Mucosa of gallbladder (tissue), 1 donor: ENCODE results near the gene DPP6. TPM values are rescaled to one million over a fixed set of nuclear protein-coding genes. Genes with fewer than 3 reads are reported as not detected.
A peak's percentile ranks its signal among the peaks of the same experiment; 100 is the strongest.

Experiments used
- DNase-seq: peaks from one replicate; pipeline ENCODE4 v3.0.0-alpha.2; 2020; ENCODE audit warnings: low spot score
- total RNA-seq: library from RNA; stranded (reverse); gene quantifications from one replicate; pipeline ENCODE4 v1.2.1, GENCODE V29; 2021
- donor health status: DM: no; HTN: no; CAD: no.

The DPP6 gene
- total RNA-seq, 1 donor from 2014 or later = 0.35 TPM

DNA sequence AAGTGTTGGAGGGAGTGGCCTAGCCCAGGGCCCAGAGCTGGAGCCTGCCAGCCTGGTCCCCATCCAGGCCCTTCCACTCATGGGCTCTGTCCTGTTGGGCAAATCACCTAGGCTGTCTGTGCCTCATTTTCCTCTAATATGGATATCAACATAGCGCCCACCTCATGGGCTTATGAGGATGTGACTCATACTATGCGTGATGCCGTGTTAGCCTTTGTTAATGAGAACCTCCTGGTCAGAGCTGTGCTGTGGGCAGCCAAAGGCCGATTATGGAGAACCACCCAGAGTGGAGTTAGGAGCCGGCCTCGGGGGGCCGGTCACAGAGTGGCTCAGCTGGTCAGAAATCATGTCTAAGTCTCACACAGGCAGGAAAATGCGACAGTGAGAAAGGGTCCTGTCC is 644.4 kb downstream of the DPP6 start:
- DNase-seq = no peak

DNA sequence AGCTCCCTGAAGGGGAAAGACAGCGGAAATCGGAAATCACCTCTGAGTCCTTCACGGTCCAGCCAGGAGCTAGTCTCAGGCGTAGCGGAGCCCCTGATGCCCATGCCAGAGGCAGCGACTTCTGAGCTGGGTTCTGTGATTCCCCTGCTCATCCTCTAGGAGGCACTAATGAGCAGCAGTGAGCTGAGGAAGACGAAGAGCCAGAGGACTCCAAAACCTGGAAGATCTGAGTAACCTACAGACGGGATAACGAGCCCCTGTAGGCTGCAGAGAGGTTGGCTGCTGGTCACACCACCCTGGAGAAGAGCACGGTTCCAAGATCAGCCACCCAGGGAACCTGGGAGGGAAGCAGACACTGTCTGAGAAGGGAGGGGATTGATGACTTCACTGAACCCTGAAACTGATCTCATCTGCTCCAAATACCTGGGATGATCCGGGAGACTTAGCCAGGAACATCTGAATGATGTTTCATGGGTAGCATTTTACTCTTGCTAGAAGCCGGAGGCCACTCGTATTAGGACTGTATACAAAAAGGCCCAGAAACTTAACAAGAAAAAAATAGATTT is 646.6 kb downstream of the DPP6 start:
- no peak for DNase-seq

DNA sequence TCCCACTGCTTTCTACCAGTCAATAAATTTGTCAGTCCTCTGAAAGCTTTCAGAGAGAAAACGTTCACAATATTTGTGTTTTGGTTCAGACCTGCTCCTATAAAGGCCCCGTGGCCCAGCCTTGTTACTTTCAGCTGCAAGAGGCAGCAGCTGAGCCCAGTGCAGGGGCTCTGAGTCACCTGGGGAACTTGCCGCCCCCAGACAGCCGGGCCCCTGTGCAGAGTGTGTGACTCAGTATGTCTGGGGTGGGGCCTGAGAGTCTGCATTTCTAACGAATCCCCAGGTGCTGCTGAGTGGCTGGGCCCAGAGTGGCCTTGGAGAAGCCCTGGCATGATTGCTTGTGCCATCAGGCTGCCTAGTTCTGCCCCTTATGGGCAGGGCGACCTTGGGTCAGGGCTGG is 647.2 kb downstream of the DPP6 start:
- no peak for DNase-seq

DNA sequence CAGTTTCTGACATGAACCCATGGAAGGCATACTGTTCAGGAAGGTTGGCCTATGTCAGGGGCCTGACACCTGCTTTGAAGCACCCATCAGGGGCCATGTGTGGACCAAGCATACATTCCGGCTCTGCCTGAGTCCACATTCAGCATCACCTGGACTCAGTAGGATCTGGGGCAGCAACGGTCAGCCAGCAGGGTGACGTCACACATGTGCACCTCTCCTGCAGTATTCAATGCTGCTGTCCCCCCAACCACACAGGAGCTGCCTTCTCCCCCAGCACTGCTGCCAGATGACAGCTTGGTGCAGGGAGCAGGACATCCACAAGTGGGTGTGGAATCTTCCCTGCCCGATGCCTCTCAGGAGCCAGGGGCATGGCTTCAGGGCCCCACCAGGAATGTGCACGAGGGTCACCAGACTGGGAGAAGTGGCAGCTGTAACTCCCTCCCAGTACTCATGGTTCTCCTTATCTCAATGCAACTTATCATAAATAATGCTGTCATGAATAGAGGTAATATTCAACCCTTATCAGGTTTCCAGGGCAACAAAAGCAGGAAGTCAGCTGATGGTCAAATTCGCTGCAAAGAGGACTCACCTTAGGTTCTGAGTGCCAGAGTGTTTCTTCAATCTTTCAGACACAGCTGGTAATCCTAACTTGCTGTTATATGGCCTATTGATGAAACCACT is 657.8 kb downstream of the DPP6 start:
- no peak for DNase-seq

DNA sequence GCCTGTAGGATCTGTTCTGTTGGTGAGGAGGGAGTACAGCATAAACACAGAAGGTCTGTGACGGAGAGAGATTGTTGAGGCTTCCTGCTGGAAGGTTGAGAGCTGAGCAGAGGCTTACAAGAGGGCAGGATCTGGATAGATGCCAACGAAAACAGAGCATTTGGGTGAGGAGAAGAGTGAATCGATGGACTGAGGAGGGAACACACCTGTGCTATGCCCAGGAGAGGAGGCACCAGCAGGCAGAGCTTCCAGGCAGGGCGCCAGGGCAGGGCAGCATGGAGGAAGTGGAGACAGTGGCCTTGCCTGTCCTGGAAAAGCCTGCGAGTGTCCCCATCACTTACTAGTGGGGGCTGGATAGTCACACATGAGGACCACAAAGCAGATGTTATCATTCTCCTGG is 667.8 kb downstream of the DPP6 start:
- DNase-seq = peak; percentile 25

DNA sequence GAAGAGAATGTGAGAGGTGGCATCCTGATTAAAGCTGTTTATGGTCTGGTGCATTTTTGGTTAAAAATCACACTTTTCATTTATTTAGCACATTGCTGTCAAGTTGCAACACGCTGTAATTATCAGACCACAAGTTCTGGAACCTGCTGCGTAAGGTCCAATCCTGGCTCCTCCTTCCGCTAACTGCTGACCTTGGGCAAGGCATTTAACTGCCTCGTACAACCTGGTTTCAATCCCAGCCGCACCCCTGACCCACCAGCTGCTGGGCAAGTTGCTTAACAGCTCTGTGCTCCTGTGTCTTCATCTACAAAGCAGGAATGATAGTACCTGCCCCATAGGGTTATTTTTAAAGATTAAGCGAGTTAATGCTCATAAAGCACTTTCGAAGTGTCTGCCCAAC is 668.9 kb downstream of the DPP6 start:
- no peak for DNase-seq

DNA sequence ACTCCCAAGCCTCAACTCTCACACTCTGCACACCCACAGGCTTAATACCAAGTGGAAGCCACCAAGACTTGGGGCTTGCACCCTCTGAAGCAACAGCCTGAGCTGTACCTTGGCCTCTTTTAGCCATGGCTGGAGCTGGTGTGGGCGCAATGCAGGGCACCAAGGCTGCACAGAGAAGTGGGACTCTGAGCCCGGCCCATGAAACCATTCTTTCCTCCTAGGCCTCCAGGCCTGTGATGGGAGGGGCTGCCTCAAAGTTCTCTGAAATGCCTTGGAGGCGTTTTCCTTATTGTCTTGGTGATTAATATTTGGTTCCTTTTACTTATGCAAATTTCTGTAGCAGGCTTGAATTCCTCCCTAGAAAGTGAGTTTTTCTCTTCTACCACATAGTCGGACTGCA is 674.2 kb downstream of the DPP6 start:
- no peak for DNase-seq

DNA sequence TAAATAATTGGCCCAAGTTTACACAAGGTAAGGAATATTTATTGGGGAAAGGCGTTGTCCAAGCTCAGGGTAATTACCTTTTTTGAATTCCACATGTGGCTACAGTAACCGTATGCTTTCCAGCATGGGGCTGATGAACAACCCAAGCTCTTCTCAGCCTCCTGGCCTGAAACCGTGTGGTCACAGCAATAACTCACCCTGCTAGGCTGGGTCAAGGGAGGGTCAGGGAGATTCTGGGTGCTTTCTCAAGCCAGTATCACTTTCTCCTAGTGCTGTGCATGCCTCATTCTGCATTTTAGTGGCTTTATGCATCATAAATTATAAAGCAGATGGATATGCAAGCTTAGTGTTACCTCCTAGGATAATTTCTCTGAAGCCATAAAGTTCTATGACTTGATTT is 676.9 kb downstream of the DPP6 start:
- DNase-seq = no peak

DNA sequence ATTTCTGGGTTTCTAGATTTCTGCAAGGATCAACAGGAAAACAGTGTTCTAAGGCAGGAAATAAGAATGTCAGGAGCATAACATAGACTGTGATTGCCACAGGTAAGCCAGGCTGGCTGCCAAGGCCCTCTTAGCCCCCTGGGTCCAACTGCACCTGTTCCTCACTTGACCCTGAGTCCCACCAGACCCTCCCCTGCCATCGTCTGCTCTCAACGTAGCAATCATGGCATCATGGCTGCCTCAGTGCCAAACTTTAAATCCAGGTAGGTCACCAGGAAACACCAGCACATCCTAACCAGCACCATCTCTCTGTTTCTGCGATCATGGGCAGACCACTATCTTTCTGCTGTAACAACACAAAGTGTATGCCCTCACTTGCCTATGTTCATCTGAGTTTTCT is 683.6 kb downstream of the DPP6 start:
- DNase-seq = no peak

DNA sequence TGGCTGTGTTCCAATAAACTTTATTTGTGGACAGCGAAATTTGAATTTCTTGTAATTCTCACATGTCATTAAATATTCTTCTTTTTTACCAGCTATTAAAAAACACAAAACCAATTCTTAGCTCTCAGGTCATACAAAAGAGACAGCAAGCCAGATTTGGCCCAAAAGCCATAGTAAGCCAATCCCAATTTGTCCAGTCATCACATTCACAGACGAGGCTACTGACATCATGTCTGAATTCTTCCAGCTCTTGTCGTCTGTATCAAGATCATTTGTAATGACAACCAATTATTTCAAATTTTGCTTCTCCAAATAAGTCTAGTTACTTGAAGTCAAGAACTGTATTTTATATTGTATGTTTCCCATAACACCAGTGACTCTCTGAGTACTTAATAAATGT is 684.2 kb downstream of the DPP6 start:
- no peak for DNase-seq

DNA sequence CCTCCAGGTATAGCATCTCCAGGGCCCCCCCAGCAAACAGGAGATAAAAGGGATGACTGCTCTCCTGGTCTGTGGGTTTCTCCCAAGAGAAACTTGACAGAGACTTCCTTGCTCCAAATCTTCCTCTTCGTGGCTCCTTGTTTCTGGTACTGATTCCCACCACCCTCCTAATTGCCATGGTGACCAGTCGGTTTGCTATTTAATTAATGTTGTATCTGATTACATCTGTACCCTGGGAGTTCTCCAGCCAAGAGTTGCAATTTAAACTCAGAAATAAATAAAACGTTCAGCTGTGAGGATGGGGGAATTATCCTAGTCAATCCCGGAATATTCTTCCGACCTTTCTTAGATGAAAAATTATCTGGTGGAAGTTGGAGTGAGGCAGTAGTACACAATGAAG is 686.0 kb downstream of the DPP6 start:
- no peak for DNase-seq

DNA sequence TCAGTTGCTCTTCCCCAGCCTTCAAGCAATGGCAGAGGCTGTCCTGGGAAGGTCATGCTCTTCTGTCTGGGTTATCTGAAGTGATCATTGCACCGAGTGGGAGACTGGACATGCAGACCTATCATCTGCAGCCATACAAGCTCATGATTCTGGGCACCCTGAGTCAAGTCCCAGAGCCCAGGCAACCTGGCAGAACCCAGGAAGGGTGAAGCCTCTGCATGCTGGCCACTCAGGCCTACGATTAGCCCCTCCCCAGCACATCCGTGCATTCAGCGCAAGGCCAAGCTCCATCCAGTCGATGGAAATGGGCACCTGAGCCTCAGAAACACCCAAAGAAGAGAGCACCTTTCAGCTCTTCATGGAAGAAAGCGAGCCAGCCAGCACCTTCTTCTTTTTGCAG is 688.9 kb downstream of the DPP6 start:
- DNase-seq = no peak

DNA sequence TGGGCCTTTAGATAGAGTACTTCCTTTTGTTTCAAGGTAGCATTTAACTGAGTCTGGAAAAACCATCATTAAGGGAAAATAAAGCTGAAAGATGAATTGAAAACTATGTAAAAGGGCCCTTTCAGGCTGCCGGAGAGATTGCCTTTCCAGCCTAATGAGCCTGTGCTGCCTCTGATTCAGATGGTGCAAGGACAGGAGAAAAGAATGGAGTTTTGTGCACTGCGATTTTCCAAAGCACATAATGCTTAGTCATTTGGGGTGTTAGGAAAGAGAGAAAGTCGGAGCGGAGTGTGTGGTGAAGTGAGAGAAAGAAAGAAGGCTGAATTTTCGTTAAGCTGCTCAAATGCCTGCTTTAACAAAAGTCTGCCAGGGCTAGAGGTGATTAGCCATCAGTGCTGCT is 691.0 kb downstream of the DPP6 start:
- no peak for DNase-seq

DNA sequence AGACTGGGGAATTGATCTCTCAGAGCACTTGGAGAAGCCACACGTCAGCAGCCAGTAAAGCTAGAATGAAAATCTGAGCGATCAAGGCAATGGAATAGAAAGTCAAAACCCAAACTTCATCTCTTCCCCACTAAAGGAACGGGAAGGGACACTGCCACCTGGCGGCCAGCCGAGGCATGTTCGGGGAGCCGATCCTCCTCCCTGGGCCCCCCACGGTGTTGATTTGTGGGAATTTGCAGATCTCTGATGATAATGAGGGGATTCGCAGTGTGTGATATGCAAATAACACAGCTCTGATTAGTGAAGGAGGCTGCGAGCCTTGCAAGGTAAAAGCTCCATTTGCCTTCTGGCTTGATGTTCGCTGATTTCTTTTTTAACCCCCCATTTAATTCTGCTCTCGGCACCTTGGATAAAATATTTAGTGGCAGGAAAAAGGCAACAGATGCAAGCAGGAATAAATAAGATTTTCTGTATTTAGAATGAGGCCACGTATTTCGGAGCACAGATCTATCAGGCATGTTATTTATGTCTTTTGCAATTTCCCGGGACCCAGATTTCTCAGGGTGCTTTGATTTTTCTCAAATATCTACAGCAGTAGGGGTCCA is 692.2 kb downstream of the DPP6 start:
- peak; percentile 12 for DNase-seq

DNA sequence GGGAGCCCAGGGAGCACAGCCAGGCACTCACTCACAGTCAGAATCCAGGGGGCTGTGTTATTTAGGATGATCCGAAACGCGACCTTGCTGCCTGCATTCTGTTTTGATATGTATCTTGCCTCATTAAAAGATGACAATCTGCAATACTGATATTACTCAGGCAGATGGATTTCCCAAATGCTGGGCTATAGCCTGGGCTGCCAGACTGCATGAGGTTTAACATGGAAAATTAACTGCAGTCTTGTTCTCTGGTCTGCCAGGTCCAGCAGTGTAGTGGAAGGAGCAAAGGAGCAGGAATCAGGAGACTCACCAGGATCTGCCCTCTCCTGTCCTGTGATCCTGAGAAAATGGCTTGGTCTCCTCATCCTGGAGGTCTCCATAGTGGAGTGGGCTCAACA is 692.7 kb downstream of the DPP6 start:
- DNase-seq = no peak

DNA sequence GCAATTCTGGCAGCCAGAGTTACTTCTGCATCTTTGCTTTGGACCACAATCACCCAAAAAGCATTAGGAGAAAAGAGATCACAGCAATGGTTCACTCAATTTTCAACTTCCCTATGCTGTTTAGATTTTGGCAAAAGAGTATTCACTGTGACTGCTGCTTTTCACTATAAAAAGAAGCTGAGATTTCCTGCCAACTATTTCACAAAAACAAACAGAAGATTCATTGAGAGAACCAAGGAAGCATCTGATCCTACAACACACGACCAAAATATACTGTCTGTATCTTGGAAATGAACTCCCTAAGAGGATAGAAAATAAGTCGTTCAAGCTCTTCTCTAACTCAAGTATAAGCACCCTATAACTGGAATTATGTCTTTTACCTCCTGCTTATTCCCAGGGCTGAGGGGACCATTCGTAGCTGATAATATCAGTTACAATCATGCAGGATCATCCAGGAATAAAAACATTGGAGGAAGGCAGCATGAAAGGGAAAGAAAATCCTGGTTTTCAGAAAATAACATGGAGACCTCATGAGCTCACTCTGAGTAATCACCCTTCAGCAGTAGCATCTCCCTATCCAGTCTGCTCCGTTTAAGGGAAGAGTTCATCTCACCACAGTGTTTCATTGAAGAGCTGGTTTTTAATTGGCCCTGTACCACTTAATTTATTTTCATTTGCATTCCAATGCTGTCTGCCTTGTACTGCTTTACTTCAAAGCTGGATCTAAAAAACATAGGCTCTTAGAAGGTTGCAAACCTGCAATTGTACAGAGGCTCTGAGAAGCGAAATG is 694.6 kb downstream of the DPP6 start:
- DNase-seq = no peak

DNA sequence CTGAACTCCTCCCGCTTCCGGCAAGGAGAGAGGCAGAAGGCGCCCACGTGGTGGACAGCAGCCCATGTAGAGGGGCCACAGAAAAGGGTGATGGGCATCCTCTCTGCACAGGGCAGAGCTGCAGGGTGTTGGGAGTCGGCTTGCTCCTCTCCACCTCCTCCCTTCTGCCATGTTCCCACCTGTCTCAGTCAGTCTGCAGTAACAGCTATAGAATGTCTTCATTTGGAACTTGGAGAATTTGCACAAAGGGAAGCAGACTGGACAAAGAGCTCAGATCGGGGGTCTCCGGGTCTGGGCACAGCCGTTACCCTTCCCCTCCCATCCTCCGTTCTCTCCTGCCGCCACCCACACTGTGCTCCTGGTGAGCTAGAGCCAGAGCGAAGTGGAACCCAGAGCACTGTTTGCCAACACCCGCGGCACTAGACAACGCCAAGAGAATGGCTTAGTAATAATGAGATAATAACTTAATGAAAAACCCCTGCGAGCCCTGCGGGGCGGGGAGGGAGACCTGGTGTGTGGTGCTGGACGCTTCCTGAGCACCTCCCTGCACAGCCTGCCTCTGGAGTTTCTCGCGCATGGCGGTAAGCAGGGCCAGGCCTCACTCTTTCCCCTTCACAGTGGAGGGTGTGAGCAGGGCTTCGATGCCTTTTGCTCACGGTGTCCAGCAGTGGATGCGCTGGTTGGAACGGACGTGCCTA is 696.0 kb downstream of the DPP6 start:
- no peak for DNase-seq

DNA sequence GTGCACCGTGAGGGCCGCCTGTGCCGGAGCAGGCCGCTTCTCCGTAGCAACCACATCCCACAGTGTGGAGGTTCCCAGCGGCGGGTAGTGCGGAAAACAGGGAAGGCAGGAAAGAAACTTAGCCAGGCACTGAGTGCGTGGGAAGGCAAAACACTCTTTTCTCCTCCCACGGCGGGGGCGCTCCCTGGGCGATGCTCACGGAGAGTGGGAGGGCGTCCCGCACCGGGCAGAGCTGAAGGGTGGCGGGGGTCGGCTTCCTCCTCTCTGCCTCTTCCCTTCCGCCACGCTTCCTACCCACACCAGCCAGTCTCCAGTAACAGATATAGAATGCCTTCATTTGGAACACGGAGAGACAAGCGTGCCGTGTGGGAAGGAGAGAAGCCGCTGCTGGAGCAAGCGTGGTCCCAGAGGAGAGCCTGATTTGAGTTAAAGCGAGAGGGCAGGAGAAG is 698.2 kb downstream of the DPP6 start:
- DNase-seq = no peak

DNA sequence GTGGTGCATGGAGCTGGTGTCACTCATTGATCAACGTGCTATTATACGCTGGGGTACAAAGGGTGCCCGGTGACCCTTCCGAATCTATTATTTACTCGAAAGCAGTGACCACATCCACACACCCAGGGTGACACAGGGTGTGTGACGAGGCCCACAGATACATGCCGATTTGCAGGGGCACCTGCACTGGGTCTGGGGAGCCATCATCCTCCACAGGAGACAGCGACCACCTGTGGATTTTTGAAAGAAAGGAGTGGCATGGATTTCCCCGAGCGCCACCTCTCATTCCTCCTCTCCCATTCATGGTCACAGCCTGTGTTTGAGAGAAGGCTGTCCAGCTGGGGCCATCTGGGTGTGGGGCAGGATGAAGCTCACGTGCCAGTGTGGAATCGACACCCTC is 701.0 kb downstream of the DPP6 start:
- DNase-seq = no peak

DNA sequence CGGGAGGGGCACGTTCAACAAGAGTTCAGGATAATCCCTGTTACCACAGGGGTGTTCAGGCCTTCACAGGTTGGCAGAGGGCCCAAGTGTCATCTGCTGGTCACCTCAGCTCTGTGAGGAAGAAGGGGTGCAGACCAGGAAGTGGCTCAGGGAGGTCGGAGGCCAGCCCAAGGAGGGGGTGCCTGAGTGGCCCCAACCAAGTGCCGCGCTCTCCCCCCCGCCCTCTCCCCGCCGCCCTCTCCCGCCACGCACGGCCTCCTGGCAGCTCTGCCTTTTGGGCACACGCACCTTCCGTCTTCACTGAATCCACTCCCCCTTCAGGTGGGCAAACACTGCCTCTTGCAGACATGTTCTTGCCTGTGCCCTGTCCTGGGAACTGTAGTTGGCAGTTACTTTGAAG is 705.6 kb downstream of the DPP6 start:
- DNase-seq = no peak

DNA sequence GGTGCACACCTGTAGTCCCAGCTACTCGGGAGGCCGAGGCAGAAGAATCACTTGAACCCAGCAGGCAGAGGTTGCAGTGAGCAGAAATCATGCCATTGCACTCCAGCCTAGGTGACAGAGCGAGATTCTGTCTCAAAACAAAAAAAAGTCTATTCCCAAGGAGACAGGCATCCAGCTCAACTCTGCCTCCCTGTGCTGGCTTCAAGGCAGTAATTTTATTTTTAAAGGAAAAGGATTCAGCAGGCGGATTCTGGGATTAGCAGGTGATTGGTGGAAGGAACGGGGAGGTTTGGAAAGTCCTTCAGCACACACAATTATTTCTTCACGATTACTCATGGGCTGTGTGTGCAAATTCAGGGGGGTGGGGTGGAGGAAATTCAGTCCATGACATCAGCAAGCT is 707.8 kb downstream of the DPP6 start:
- no peak for DNase-seq

DNA sequence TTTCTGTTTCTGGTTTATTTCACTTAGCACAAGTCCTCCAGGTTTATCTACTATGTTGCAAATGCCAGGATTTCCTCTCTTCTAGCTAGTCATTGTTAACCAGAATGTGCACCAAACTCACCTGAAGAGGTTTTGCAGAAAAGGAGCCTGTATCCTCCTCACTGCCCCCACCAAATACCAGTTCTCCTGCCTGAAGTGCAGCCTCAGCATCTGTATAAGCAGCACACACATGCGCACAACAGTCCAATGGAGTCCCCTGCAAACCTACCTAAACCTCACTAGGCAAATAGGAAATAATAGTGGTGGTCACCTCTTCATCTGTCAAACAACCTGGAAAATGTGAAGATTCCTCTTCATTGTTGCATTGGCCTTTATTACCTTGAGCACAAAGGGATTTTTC is 712.9 kb downstream of the DPP6 start:
- DNase-seq = no peak
